Stimulated activated CD8-positive, alpha-beta memory T cell treated with anti-CD3 and anti-CD28 coated beads, Interleukin-2, amount 100 ng/mL, for 48 hours (primary cell): ENCODE data around the gene CDH4.
"Not testable (repeated sequence)": the region's sequence is repeated elsewhere in the genome, so short reads cannot be mapped to it uniquely, and the experiment has no call there.

Experiments used
- DNase-seq, 2 donors: peaks; one replicate each; pipeline ENCODE4 v3.0.0-alpha.2; 2020; ENCODE audit warnings: low read depth in 2 of 2

Gene CDH4

GRCh38 chr20:61387204-61387953, 135.3 kb downstream of the CDH4 start:
- peak in 1 of 2 donors; percentile 3 for DNase-seq

DNA sequence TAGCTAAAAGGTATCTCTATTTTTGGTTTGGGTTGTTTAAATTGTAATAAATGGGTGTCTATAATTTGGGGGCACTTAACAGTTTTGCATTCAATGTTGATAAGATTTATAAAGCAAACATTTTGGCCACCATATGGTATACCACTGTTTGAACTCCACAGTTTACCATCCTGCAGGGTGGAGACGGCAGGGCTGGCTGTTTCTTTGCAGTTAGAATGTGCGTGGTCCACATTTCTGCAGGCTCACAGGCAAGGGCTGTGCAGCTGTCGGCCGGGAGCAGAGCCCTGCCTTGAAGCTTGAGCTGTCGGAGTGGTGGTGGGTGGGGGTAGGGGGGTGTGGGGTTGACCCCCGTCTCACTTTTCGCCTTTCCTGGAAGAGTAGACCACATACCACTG, 135.9 kb downstream of the CDH4 start:
- DNase-seq = no peak

DNA sequence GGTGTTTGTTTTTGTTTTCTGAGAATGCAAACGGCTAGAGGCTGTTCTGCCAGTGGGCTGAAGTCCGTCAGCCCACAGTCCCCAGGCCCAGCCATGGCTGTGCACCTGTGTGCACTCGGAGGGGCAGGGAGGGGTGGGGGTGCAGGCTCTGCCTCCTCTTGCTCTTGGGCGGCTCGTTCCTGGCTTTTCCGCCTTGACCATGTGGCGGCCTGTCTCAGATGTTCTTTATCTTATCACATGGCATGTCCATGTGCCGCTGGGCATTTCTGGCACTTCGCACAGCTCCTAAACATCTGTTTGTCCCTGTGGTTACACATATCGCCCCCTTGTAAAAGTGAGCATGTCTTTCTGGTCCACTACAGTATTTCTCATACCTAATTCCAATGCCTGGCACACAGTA, 137.0 kb downstream of the CDH4 start:
- no peak for DNase-seq

- DNase-seq = no peak
These were observed 139.1 kb downstream of the CDH4 start for GRCh38 chr20:61391185-61391584.

DNA sequence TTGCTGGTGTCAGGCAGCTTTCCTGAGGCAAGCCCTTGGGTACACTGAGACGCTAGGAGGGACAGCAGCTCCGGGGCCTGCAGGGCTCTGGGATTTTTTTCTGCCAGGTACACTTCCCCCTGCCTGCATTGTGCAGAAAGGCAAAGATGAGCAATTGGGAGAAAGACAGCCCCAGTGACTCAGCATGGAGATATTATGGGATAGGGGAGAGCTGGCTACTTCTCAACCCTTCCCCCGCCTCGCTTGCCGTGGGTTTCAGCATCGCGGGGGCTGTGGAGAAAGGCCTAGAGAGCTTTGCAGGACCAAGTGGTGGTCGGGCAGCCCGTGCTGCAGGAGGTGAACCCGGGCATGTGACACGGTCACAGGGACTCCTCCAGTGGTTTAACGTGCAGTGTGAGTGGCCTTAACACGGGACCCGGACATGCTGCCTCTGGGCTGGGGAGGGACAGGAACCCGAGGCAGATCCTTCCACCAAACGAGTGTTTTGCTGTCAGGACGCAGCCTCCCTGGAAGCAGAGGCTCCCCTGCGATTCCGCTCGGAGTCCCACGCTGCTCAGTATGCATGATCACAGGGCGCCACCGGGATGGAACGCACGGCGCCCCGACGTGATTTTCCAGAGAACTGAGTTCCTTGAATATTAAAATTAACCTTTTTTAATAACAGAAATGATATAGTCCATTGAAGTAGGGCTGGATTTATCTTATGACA, 139.9 kb downstream of the CDH4 start:
- DNase-seq = no peak

DNA sequence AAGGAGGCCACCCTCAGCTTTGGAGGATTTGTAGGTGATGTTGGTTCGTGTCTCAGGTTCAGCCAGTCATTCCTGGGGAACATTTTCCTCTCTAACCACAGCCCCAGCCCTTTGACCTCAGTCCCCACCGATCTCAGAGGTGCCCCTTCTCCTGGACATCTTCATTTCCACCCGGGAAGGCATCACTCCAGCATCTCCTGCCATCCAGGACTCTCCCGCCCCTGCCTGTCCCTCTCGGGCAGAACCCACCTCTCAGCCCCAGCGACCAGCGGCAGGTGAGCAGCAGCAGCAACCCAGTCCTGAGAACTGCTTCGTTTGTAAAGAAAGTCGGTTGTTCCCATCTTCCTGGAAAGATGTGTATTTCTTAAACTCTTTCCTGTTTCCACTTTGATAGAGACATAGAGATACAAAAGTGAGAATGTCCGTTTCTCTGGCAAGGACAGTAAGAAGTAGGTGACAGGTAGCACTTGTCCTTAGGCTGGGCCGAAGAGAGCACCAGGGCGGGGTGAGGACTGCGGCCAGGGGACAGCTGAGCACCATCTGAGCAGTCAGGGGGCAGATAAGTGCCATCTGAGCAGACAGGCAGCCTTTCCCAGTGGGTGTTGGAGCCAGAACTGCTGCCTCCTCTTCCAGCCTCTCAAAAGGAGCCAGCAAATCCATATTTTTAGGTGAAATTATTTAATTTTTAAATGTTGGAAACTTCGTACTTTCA, 142.2 kb downstream of the CDH4 start:
- DNase-seq = no peak

- DNase-seq = no peak
These were observed 144.3 kb downstream of the CDH4 start for GRCh38 chr20:61396262-61396848.

DNA sequence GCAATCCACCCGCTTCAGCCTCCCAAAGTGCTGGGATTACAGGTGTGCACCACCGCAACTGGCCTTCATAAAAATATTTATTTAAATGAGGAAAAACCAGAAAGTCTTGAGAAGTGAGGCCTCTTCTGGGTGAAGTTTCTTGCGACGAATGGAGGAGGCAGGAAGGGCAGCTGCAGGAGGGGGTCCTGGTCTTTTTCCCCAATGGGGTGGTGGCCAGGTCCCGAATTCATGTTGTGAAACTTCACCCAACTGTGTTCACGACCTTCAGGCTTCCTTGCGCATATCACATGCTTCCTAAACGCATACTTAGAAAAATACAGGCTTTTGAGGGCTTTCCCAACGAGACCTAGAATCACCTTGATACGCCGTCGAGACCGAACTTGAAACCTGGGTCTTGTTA, 145.1 kb downstream of the CDH4 start:
- no peak for DNase-seq

GRCh38 chr20:61397790-61398189, 145.7 kb downstream of the CDH4 start:
- DNase-seq = no peak

DNA sequence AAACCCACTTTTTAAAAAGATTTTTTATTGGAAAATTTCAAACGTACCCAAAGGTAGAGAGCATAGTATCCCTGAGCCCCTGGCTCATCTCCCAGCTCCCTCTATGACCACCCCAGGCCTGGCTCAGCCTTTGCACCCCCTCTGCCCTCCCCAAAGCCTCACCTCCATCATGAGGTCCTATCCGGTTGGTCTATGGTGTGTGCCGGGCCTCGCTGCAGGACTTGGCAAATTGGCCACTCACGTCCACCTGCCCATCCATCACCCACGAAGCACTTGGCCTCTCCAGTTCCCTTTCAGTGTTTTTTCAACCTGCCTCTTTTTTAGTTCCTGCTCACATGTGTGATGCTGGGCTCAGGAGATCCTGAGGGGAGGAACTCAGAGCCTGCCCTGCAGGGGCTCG, 147.4 kb downstream of the CDH4 start:
- no peak for DNase-seq

- no peak for DNase-seq
These were observed 148.4 kb downstream of the CDH4 start for GRCh38 chr20:61400499-61400898.

GRCh38 chr20:61404303-61404702, 152.2 kb downstream of the CDH4 start:
- no peak for DNase-seq

DNA sequence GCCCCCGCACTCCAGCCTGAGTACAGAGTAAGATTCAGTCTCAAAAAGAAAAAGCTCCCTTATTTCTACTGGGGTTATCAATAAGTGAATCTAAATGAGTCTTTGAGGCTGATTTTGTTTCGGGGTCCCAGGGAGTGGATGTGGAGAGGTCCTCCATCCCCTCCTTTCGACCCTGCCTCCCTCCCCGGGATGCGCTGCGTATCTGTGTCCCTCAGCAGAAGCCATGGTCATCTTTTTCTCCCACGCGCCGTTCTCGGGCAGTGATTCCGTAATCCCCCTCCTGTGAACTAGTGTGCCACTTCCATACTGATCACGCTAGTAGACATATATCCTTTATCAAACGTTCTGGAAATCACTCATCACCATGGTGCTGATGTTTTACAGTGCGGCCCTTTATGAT, 152.9 kb downstream of the CDH4 start:
- DNase-seq = no peak

DNA sequence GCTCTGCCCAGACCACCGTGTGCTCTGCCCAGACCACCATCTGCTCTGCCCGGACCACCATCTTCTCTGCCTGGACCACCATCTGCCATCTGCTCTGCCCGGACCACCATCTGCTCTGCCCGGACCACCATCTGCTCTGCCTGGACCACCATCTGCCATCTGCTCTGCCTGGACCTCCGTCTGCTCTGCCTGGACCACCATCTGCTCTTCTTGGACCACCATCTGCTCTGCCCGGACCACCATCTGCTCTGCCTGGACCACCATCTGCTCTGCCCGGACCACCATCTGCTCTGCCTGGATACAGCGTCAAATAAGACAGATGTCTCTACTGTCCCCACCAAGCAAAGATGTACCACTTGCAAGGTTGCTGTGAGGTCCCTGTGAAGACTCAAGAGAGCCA, 154.7 kb downstream of the CDH4 start:
- not testable (repeated sequence) for DNase-seq

DNA sequence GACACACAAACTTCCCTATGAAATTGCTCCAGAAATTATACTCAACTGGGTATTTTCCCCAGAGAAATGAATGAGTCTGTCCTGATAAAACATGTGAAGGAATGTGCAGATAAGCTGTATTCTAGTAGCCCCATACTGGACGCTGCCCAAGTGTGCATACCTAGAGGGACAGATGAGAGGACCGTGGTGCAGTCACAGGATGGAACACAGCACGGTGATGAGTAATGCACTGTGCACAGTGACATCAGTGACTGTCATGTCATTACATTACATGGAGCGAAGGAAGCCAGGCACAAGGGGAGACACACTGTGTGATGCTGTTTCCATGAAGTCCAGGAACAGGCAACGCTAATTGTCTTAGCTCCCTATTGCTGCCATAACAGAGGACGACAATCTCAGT, 155.5 kb downstream of the CDH4 start:
- no peak for DNase-seq

GRCh38 chr20:61408951-61409740, 157.1 kb downstream of the CDH4 start:
- no peak for DNase-seq

GRCh38 chr20:61411743-61412142, 159.7 kb downstream of the CDH4 start:
- DNase-seq = no peak

- no peak for DNase-seq
These were observed 161.7 kb downstream of the CDH4 start for GRCh38 chr20:61413752-61414151.

DNA sequence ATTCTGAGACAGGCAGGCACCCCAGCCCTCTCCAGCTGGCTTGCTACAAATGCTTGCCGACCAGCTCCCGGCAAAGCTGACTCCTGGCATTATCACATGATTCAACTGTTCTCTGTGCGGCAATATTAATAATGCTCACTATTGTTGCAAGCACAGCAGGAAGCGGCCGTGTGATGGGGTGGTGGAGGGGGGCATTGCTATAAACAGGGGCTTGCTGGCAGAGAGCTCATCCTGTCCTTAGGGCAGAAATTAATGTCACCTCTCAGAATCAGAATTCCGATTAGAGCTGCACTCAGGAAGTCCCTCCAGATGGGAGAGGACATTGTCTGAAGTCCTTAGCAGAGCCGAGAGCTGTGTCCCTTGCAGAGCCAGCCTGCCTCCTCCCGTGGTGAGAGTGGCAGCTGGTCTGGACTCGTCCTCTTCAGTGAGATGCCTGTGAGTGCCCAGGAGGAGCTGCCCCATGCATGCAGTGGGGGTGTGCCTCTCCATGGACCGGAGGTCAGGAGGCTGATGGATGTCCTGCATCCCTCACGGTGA, 162.5 kb downstream of the CDH4 start:
- no peak for DNase-seq

DNA sequence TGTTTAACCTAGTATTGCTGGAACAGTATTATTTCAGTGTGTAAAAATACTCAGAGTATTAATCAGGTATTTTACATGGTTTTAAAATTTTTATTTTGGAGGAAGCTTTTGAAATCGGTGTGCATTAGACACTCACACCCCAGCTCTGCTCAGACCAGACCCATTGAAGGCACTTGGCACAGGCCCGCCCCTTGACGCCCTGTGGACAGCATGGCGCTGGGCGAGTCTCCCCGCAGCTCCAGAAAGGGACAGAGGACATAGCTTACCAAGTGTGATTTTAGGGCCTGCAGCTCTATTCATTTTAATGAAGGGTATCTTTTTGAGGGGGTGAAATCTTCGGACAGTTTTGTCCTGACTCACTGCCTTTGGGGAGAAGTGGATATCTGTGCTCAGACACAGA, 164.5 kb downstream of the CDH4 start:
- DNase-seq = no peak

DNA sequence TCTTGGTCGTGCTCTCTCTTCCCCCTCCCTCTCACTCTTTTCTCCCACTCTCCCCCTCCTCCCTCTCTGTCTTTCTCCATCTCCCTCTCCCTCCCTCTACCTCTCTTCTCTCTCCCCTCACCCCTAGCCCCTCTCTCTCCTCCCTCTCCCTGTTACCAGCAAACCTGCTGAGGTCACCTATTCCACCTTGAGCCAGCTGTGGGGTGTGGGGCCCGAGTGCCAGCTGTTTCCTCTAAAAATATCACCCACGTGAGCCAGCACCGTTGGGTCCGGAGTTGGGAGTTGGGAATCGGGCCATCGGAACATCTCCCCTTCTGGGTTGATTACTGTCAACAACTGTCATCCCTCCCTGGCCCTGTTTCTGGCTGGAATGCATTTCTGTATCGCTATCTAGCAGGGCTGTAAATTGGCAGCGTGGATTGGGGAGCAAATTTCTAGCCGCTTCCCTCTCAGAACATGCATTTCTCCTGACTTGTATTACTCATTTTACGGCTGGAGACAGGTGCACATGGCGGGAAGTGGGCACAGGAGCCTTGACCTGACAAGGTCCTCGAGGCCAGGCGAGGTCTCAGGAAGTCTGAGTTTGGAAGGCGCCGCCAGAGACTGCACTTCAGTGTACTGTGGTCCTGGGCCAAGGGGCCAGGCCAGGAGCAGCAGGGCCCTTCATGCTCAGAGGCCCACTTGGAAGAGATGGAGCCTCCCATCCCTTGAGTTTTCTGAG, 165.3 kb downstream of the CDH4 start:
- no peak for DNase-seq
